Esophagus muscularis mucosa (tissue), 4 donors: Measurements from ENCODE around the gene AKT2. TPM values are rescaled to one million over a fixed set of nuclear protein-coding genes. Genes with fewer than 3 reads are reported as not detected.

Experiments
- DNase-seq: peaks from one replicate; pipeline ENCODE4 v3.0.0-alpha.2; 2017; ENCODE audit errors: extremely low spot score
- H3K27ac ChIP-seq, 4 donors: fragments of 200-600 bp; sonication (generic); replicated peaks in 1 of 4; 1 replicate in 3 of 4; 2 replicates in 1 of 4; pipeline ENCODE4 v1.5.1; 2016 to 2019; ENCODE audit warnings: mild to moderate bottlenecking in 1 of 4
- H3K27me3 ChIP-seq, 4 donors: fragments of 200-600 bp; sonication (generic); one replicate each; pipeline versions ENCODE4 v1.5.1 to v1.6.0; 2016 to 2019
- H3K36me3 ChIP-seq, 4 donors: fragments of 200-600 bp; sonication (generic); one replicate each; pipeline ENCODE4 v1.5.1; 2016 to 2019
- H3K4me1 ChIP-seq, 4 donors: fragments of 200-600 bp; sonication (generic); one replicate each; pipeline ENCODE4 v1.5.1; 2016 to 2019
- H3K4me3 ChIP-seq, 4 donors: fragments of 200-600 bp; sonication (generic); 1 replicate in 2 of 4; 2 replicates in 2 of 4; pipeline ENCODE4 v1.5.1; 2016 to 2019; ENCODE audit warnings: mild to moderate bottlenecking in 4 of 4, moderate library complexity in 1 of 4
- H3K9me3 ChIP-seq, 4 donors: fragments of 200-600 bp; sonication (generic); 1 replicate in 3 of 4; 2 replicates in 1 of 4; pipeline ENCODE4 v1.5.1; 2016 to 2019
- EP300 ChIP-seq: sonication (generic); formaldehyde crosslinking; IDR thresholded peaks from one replicate; pipeline ENCODE4 v1.6.1; 2017; ENCODE audit warnings: antibody characterized with exemption
- POLR2A ChIP-seq: fragments of 450-650 bp; IDR thresholded peaks from one replicate; pipeline ENCODE4 v1.6.1; 2017; ENCODE audit warnings: antibody characterized with exemption, moderate library complexity, mild to moderate bottlenecking, low read depth
- POLR2AphosphoS5 ChIP-seq, 2 donors: sonication (generic); formaldehyde crosslinking; IDR thresholded peaks; one replicate each; pipeline ENCODE4 v1.6.1; 2017; ENCODE audit warnings: antibody characterized with exemption in 2 of 2
- WGBS: methylation state at CpG from one replicate; pipeline ENCODE4 v1.1.5; 2018; 5-methylcytosine and 5-hydroxymethylcytosine counted together
- intact Hi-C: fragments of 100-400 bp; cut with DNase I; formaldehyde crosslinking; loops from one replicate; pipeline ENCODE4 v1.15.1; 2023
- total RNA-seq, 4 donors: library from RNA; depleted of rRNA; stranded (reverse); fragments of >200 nt; gene quantifications; one replicate each; pipeline versions ENCODE4 v1.1.0 to v1.2.1, GENCODE V29; 2016
- TF ChIP-seq, protein P1 (sequence below), 3 experiments: fragments of 200-600 bp in 2 of 3; fragments of 450-650 bp in 1 of 3; sonication (generic) in 2 of 3; IDR thresholded peaks; one replicate each; pipeline ENCODE4 v1.5.1; 2017 to 2019; ENCODE audit warnings: antibody characterized with exemption in 3 of 3, mild to moderate bottlenecking in 2 of 3, moderate library complexity in 1 of 3

The AKT2 gene
- total RNA-seq, 4 donors from 2014 or later: 53.3 to 82.1 (median 64.0) TPM

DNA sequence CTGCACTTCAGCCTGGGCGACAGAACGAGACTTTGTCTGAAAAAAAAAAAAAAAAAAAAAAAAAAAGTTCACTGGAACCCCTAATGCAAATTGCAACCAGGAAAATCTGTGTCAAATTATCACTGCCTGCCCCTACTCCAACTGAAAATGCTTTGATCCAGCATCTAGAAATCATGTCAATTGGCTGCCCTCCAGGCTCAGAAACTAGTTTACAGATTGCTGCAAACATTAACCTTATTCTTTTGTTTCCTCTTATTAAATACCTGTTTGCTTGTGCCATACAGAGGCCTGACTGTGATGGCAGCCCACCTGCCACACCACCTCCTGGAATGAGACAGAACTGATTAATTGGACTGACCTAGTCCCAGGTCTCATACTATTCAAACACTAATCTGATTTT lies 18.6 kb upstream of the AKT2 start:
- 84% methylated on average over 2 of the region's 2 CpGs for WGBS
- no peak overlapping the region for H3K27ac ChIP-seq
- intact Hi-C loops: loop anchor here (10.0 kb wide), 1 partner anchor 331 kb away; no protein-coding TSS in a partner anchor

DNA sequence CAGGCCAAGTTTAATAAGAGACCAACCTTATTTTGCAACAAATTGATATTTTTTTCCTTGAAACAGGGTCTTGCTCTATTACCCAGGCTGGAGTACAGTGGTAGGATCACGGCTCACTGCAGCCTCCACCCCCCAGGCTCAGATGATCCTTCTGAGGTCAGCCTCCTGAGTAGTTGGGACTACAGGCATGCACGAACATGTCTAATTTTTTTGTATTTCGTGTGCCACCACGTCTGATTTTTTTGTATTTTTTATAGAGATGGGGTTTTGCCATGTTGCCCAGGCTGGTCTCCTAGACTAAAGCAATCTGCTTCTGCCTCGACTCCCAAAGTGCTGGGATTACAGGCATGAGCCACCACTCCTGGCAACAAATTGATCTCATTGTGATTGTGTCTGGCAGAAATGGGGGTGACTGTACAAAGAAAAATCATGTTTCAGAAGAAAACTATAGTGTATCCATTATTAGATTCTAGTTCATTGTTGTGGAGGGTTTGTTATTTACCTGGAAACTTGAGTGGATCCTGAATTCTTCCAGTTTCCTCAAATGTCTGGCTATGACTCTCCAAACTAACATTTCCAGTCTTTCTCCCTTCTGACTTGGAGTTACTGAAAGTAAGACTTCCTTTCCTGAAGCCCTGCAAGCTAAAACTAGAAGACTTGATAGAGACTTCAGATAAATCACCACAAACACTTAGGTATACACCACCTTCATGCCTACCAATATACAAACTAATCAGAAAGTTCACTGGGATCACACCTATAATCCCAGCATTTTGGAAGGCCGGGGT lies 17.3 kb upstream of the AKT2 start:
- no peaks in the 10 kb centered on the region for H3K9me3 ChIP-seq
- 87% methylated on average over 5 of the region's 6 CpGs for WGBS
- no peak for TF ChIP-seq EP300
- no peak for TF ChIP-seq POLR2AphosphoS5 (IDR thresholded peaks at IDR 0.05)
- TF ChIP-seq, protein P1, sequence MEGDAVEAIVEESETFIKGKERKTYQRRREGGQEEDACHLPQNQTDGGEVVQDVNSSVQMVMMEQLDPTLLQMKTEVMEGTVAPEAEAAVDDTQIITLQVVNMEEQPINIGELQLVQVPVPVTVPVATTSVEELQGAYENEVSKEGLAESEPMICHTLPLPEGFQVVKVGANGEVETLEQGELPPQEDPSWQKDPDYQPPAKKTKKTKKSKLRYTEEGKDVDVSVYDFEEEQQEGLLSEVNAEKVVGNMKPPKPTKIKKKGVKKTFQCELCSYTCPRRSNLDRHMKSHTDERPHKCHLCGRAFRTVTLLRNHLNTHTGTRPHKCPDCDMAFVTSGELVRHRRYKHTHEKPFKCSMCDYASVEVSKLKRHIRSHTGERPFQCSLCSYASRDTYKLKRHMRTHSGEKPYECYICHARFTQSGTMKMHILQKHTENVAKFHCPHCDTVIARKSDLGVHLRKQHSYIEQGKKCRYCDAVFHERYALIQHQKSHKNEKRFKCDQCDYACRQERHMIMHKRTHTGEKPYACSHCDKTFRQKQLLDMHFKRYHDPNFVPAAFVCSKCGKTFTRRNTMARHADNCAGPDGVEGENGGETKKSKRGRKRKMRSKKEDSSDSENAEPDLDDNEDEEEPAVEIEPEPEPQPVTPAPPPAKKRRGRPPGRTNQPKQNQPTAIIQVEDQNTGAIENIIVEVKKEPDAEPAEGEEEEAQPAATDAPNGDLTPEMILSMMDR (IDR thresholded peaks at IDR 0.05): no peak
- no peak for TF ChIP-seq POLR2A
- H3K36me3 ChIP-seq: no peaks in the 10 kb centered on the region
- no peaks in the 10 kb centered on the region for H3K27me3 ChIP-seq
- H3K4me1 ChIP-seq: peaks cover 0 to 10% (median 0%) of the 10 kb centered on the region in 4 donors
- no peak for DNase-seq
- H3K27ac ChIP-seq: no peak overlapping the region
- intact Hi-C loops: loop anchor here (10.0 kb wide), 1 partner anchor 332 kb away; no protein-coding TSS in a partner anchor
- H3K4me3 ChIP-seq: no peak overlapping the region

More for the DNA sequence above, 18.6 kb upstream of the AKT2 start:
- no peak for DNase-seq
- Histone ChIP-seq H3K27me3 (no peaks in the 10 kb centered on the region), H3K4me3 (no peak overlapping the region), H3K9me3 (no peaks in the 10 kb centered on the region), H3K36me3 (no peaks in the 10 kb centered on the region), H3K4me1 (peaks cover 0 to 10% (median 0%) of the 10 kb centered on the region in 4 donors)
- TF ChIP-seq POLR2AphosphoS5 (IDR thresholded peaks at IDR 0.05) (no peak), EP300 (no peak), POLR2A (no peak)
- TF ChIP-seq, protein P1 (IDR thresholded peaks at IDR 0.05): no peak

DNA sequence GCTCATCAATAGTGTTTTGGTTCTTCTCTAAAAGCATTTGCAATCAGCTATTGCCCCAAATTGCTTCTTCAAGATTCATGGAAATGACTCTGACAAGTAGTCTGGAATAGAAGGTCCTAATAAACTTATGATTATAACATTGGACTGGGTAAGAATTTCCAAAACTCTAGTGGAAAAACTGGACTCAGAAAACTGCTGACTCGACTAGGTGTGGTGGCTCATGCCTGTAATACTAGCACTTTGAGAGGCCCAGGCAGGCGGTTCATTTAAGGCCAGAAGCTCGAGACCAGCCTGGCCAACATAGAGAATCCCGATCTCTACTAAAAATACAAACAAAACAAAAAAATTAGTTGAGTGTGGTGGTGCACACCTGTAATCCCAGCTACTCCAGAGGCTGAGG lies 15.5 kb upstream of the AKT2 start:
- H3K9me3 ChIP-seq: no peaks in the 10 kb centered on the region
- no peak overlapping the region for H3K27ac ChIP-seq
- intact Hi-C loops: loop anchor here (10.0 kb wide), 1 partner anchor 334 kb away; no protein-coding TSS in a partner anchor
- H3K4me3 ChIP-seq: no peak overlapping the region
- 91% methylated on average over 4 of the region's 4 CpGs for WGBS
- H3K27me3 ChIP-seq: no peaks in the 10 kb centered on the region
- peaks cover 0 to 10% (median 0%) of the 10 kb centered on the region in 4 donors for H3K4me1 ChIP-seq
- no peaks in the 10 kb centered on the region for H3K36me3 ChIP-seq
- TF ChIP-seq POLR2A (no peak), POLR2AphosphoS5 (IDR thresholded peaks at IDR 0.05) (no peak), EP300 (no peak)
- TF ChIP-seq, protein P1 (IDR thresholded peaks at IDR 0.05): no peak
- DNase-seq: no peak

DNA sequence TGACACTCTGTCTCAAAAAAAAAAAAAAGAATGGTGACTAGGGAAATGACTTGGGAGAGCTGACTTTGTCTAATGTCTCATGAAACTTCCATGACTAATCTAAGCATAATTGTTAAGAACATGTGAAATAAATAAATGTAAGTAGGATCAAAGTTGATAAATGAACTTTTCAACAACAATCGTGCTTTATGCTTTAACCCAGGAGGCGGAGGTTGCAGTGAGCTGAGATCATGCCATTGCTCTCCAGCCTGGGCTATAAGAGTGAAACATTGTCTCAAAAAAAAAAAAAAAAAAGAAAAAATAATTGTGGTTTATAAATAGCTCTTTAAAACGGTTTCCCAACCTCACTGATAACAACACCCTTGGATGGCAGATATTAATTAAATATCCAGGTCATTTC lies 12.9 kb upstream of the AKT2 start:
- Histone ChIP-seq H3K4me3 (no peak overlapping the region), H3K27ac (no peak overlapping the region), H3K27me3 (no peaks in the 10 kb centered on the region), H3K9me3 (no peaks in the 10 kb centered on the region), H3K36me3 (no peaks in the 10 kb centered on the region), H3K4me1 (no peaks in the 10 kb centered on the region)
- no peak for DNase-seq
- TF ChIP-seq EP300 (no peak), POLR2A (no peak), POLR2AphosphoS5 (IDR thresholded peaks at IDR 0.05) (no peak)
- TF ChIP-seq, protein P1 (IDR thresholded peaks at IDR 0.05): no peak
- intact Hi-C loops: no loop called here
- 58% methylated on average over 3 of the region's 3 CpGs for WGBS

DNA sequence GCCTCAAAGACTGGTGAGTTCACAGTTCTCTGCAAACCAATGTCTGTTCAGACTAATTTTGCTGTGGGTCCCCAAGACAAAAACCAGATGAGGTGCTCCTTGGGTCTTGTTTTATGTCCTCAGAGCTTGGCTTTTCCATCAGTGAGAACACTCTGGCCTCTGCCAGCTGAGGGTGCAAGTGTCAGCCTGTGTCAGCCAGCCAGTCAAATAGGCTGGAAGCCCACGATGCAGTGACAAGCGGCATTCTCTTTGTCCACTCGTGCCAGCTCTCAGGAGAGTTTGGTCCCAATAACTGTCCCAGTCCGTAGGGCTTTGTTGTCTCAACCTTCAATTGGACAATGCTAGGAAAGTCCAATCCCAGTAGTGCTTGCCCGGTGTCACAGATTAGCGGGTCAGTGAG lies 9.4 kb upstream of the AKT2 start:
- H3K27me3 ChIP-seq: no peaks in the 10 kb centered on the region
- H3K27ac ChIP-seq: no peak overlapping the region
- no peaks in the 10 kb centered on the region for H3K9me3 ChIP-seq
- no peaks in the 10 kb centered on the region for H3K36me3 ChIP-seq
- intact Hi-C loops: no loop called here
- no peak for DNase-seq
- WGBS: 95% methylated on average over 4 of the region's 6 CpGs
- H3K4me1 ChIP-seq: no peaks in the 10 kb centered on the region
- no peak overlapping the region for H3K4me3 ChIP-seq
- TF ChIP-seq POLR2AphosphoS5 (IDR thresholded peaks at IDR 0.05) (no peak), EP300 (no peak), POLR2A (no peak)
- TF ChIP-seq, protein P1 (IDR thresholded peaks at IDR 0.05): no peak
